SK-N-SH treated with all-trans-retinoic acid at 6 μM for 48 hours (cell line): Measurements from ENCODE around the gene KAT7.

Source experiments
- ATAC-seq: fragments of 200-7000 bp; cut with Tn5 transposase; 3 replicates; pipeline ENCODE4 v1.9.1; 2020; ENCODE audit warnings: mild to moderate bottlenecking, moderate library complexity
- ARNTL ChIP-seq: fragments of 450-650 bp; formaldehyde crosslinking; IDR thresholded peaks from 2 replicates; pipeline ENCODE4 v1.5.0; 2020; ENCODE audit warnings: low read depth, mild to moderate bottlenecking, moderate library complexity, borderline replicate concordance
- BACH2 ChIP-seq: fragments of 250-450 bp; sonication (Bioruptor Pico); IDR thresholded peaks from 2 replicates; pipeline ENCODE4 v1.9.0; 2021; ENCODE audit warnings: mild to moderate bottlenecking, borderline replicate concordance
- CREB5 ChIP-seq: fragments of 250-450 bp; sonication (Bioruptor Pico); IDR thresholded peaks from 2 replicates; pipeline ENCODE4 v1.5.1; 2020; ENCODE audit warnings: low read depth, mild to moderate bottlenecking, moderate library complexity
- CSDC2 ChIP-seq: fragments of 250-450 bp; sonication (Bioruptor Pico); IDR thresholded peaks from 2 replicates; pipeline ENCODE4 v1.5.0; 2020; ENCODE audit warnings: mild to moderate bottlenecking, moderate library complexity
- CSRNP3 ChIP-seq: fragments of 250-450 bp; sonication (Bioruptor Pico); IDR thresholded peaks from 2 replicates; pipeline ENCODE4 v1.5.1; 2021; ENCODE audit warnings: mild to moderate bottlenecking, moderate library complexity
- ESRRG ChIP-seq: fragments of 250-450 bp; sonication (Bioruptor Pico); IDR thresholded peaks from 2 replicates; pipeline ENCODE4 v1.6.1; 2021; ENCODE audit warnings: mild to moderate bottlenecking
- ISL1 ChIP-seq: fragments of 250-450 bp; sonication (Bioruptor Pico); IDR thresholded peaks from 2 replicates; pipeline ENCODE4 v2.1.2; 2022; ENCODE audit warnings: mild to moderate bottlenecking, moderate library complexity
- PATZ1 ChIP-seq: fragments of 250-450 bp; sonication (Bioruptor Pico); IDR thresholded peaks from 2 replicates; pipeline ENCODE4 v1.8.0; 2020; ENCODE audit warnings: mild to moderate bottlenecking, moderate library complexity, borderline replicate concordance
- POU6F1 ChIP-seq: fragments of 250-450 bp; sonication (Bioruptor Pico); IDR thresholded peaks from 2 replicates; pipeline ENCODE4 v1.8.0; 2021; ENCODE audit warnings: low read depth, mild to moderate bottlenecking, moderate library complexity, borderline replicate concordance
- PPARA ChIP-seq: fragments of 250-450 bp; sonication (Bioruptor Pico); IDR thresholded peaks from 2 replicates; pipeline ENCODE4 v1.5.0; 2020; ENCODE audit warnings: mild to moderate bottlenecking, borderline replicate concordance
- RARB ChIP-seq: fragments of 250-450 bp; sonication (Bioruptor Pico); IDR thresholded peaks from 2 replicates; pipeline ENCODE4 v1.8.0; 2021; ENCODE audit warnings: mild to moderate bottlenecking, moderate library complexity
- SNAI2 ChIP-seq: fragments of 250-450 bp; sonication (Bioruptor Pico); IDR thresholded peaks from 2 replicates; pipeline ENCODE4 v1.5.0; 2020; ENCODE audit warnings: mild to moderate bottlenecking, moderate library complexity
- TCF4 ChIP-seq: fragments of 250-450 bp; sonication (Bioruptor Pico); IDR thresholded peaks from 2 replicates; pipeline ENCODE4 v1.8.0; 2021; ENCODE audit warnings: mild to moderate bottlenecking, moderate library complexity, borderline replicate concordance
- TOX ChIP-seq: fragments of 250-450 bp; sonication (Bioruptor Pico); IDR thresholded peaks from 2 replicates; pipeline ENCODE4 v1.8.0; 2021; ENCODE audit warnings: mild to moderate bottlenecking, moderate library complexity, borderline replicate concordance
- ZC3H10 ChIP-seq: fragments of 250-450 bp; sonication (Bioruptor Pico); IDR thresholded peaks from 2 replicates; pipeline ENCODE4 v1.5.1; 2021; ENCODE audit warnings: mild to moderate bottlenecking, moderate library complexity
- ZFP3 ChIP-seq: fragments of 250-450 bp; sonication (Bioruptor Pico); IDR thresholded peaks from 2 replicates; pipeline ENCODE4 v1.5.0; 2020; ENCODE audit warnings: mild to moderate bottlenecking, moderate library complexity
- ZFP30 ChIP-seq: fragments of 450-650 bp; formaldehyde crosslinking; IDR thresholded peaks from 2 replicates; pipeline ENCODE4 v1.5.0; 2022; ENCODE audit warnings: mild to moderate bottlenecking, moderate library complexity
- ZNF565 ChIP-seq: fragments of 450-650 bp; formaldehyde crosslinking; conservative IDR thresholded peaks from 2 replicates; pipeline ENCODE4 v1.5.0; 2020; ENCODE audit warnings: low read depth, mild to moderate bottlenecking, moderate library complexity
- ZNF70 ChIP-seq: fragments of 450-650 bp; formaldehyde crosslinking; IDR thresholded peaks from 2 replicates; pipeline ENCODE4 v1.5.0; 2020; ENCODE audit warnings: mild to moderate bottlenecking, moderate library complexity
- TF ChIP-seq, protein P1 (sequence below): fragments of 250-450 bp; sonication (Bioruptor Pico); IDR thresholded peaks from 2 replicates; pipeline ENCODE4 v1.5.0; 2020; ENCODE audit warnings: mild to moderate bottlenecking, moderate library complexity

The KAT7 gene

GRCh38 chr17:49763735-49764558, 24.5 kb upstream of the KAT7 start, which contains the start of gene FAM117A (continued):
- no peak for TF ChIP-seq PATZ1
- TF ChIP-seq ESRRG (CRISPR knock-in tag), result no peak
- no peak for TF ChIP-seq CSRNP3 (CRISPR knock-in tag)
- no peak for TF ChIP-seq TOX
- TF ChIP-seq PPARA, result no peak
- TF ChIP-seq ARNTL (CRISPR knock-in tag), result no peak

DNA sequence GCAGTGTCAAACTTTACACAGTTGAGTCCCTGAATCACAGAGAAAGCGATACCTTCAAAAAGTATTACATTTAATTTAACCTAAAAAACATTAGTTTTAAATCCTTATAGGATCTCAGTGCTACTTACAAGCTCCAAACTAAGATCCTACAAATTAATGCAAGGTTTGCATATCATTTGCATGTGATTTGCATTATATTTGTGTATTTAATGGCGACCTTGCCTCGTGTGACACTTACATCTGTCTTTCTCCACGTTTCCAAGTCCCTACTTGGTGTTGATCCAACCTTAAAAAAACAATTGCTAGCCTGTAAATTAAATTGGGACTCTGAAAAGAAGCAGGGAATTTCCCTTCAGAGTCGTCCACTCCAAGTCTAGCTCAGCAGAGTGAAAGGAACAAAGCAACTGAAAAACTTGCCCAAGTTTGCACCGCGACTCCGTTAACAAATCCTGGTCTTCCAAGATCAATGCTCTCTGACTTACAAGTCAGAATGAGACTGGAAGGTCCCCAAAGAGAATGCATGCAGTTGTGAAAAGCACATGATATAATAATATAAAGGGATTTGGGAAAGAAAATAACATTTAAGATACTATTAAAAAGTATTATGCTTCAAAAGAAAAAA, 23.8 kb upstream of the KAT7 start:
- no peak for ATAC-seq
- TF ChIP-seq BACH2 (CRISPR knock-in tag) (no peak), RARB (no peak), ZNF565 (CRISPR knock-in tag) (no peak), CSRNP3 (CRISPR knock-in tag) (no peak), ZFP3 (CRISPR knock-in tag) (no peak), POU6F1 (CRISPR knock-in tag) (no peak), ISL1 (no peak), ZC3H10 (CRISPR knock-in tag) (no peak), TCF4 (CRISPR knock-in tag) (no peak), PATZ1 (no peak), CREB5 (CRISPR knock-in tag) (no peak), TOX (no peak), CSDC2 (CRISPR knock-in tag) (no peak), ZNF70 (CRISPR knock-in tag) (no peak), PPARA (no peak), ARNTL (CRISPR knock-in tag) (no peak)

GRCh38 chr17:49766918-49767530, 21.5 kb upstream of the KAT7 start:
- TF ChIP-seq RARB (no peak), ARNTL (CRISPR knock-in tag) (no peak), ZFP3 (CRISPR knock-in tag) (no peak), ZFP30 (CRISPR knock-in tag) (no peak), TCF4 (CRISPR knock-in tag) (no peak), ZC3H10 (CRISPR knock-in tag) (no peak), ZNF565 (CRISPR knock-in tag) (no peak), TOX (no peak), SNAI2 (CRISPR knock-in tag) (no peak)
- TF ChIP-seq, protein P1, sequence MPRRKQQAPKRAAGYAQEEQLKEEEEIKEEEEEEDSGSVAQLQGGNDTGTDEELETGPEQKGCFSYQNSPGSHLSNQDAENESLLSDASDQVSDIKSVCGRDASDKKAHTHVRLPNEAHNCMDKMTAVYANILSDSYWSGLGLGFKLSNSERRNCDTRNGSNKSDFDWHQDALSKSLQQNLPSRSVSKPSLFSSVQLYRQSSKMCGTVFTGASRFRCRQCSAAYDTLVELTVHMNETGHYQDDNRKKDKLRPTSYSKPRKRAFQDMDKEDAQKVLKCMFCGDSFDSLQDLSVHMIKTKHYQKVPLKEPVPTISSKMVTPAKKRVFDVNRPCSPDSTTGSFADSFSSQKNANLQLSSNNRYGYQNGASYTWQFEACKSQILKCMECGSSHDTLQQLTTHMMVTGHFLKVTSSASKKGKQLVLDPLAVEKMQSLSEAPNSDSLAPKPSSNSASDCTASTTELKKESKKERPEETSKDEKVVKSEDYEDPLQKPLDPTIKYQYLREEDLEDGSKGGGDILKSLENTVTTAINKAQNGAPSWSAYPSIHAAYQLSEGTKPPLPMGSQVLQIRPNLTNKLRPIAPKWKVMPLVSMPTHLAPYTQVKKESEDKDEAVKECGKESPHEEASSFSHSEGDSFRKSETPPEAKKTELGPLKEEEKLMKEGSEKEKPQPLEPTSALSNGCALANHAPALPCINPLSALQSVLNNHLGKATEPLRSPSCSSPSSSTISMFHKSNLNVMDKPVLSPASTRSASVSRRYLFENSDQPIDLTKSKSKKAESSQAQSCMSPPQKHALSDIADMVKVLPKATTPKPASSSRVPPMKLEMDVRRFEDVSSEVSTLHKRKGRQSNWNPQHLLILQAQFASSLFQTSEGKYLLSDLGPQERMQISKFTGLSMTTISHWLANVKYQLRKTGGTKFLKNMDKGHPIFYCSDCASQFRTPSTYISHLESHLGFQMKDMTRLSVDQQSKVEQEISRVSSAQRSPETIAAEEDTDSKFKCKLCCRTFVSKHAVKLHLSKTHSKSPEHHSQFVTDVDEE (CRISPR knock-in tag), result no peak
- no peak for ATAC-seq
